Coronary artery (tissue), 2 donors: Measurements from ENCODE around the gene PLPPR1.

Experiments
- DNase-seq: peaks from one replicate; pipeline ENCODE4 v3.0.0-alpha.2; 2017; ENCODE audit warnings: low spot score
- H3K27ac ChIP-seq, 2 donors: fragments of 200-600 bp; sonication (generic); one replicate each; pipeline ENCODE4 v1.5.1; 2016 to 2019
- H3K4me3 ChIP-seq: fragments of 200-600 bp; sonication (generic); 2 replicates; pipeline ENCODE4 v1.5.1; 2016; ENCODE audit warnings: mild to moderate bottlenecking, moderate library complexity
- CTCF ChIP-seq: fragments of 200-600 bp; sonication (generic); IDR thresholded peaks from one replicate; pipeline ENCODE4 v1.5.1; 2019; ENCODE audit warnings: antibody characterized with exemption

Gene PLPPR1

GRCh38 chr9:101350285-101350684, 321.8 kb downstream of the PLPPR1 start:
- TF ChIP-seq CTCF: no peak
- no peak overlapping the region for H3K27ac ChIP-seq
- no peak for DNase-seq
- H3K4me3 ChIP-seq: no peak overlapping the region

GRCh38 chr9:101352892-101353463, 324.5 kb downstream of the PLPPR1 start:
- DNase-seq: no peak
- TF ChIP-seq CTCF: no peak
- Histone ChIP-seq H3K4me3 (no peak overlapping the region), H3K27ac (no peak overlapping the region)

GRCh38 chr9:101353683-101354082, 325.2 kb downstream of the PLPPR1 start:
- no peak for TF ChIP-seq CTCF
- Histone ChIP-seq H3K27ac (no peak overlapping the region), H3K4me3 (no peak overlapping the region)
- no peak for DNase-seq

GRCh38 chr9:101354143-101354764, 325.7 kb downstream of the PLPPR1 start:
- TF ChIP-seq CTCF: no peak
- Histone ChIP-seq H3K27ac (no peak overlapping the region), H3K4me3 (no peak overlapping the region)
- no peak for DNase-seq

- Histone ChIP-seq H3K27ac (no peak overlapping the region), H3K4me3 (no peak overlapping the region)
- TF ChIP-seq CTCF: no peak
- no peak for DNase-seq
These were observed 326.5 kb downstream of the PLPPR1 start for GRCh38 chr9:101354765-101355708.

- Histone ChIP-seq H3K4me3 (no peak overlapping the region), H3K27ac (no peak overlapping the region)
- TF ChIP-seq CTCF: no peak
- DNase-seq: no peak
These were observed 328.1 kb downstream of the PLPPR1 start for GRCh38 chr9:101356619-101357018.
